ENCODE results near the gene TRIP4.

DNA sequence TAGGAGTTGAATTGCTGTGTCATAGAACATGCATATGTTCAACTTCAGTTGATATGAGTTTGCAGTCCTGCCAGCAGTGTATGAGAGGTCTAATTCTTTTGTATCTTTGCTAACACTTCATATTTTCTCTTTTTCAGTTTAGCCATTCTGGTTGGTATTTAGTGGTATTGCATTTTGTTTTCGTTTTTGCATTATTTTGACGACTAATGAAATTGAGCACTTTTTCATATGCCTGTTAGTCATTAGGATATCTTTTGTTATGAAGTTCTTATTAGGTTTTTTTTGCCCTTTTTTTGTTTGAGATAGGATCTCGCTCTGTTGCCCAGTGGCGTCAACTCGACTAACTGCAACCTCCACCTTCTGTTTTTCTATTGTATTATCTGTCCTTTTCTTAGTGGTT is 9.2 kb downstream of the TRIP4 start:
- TF ChIP-seq POLR2A (IDR thresholded peaks at IDR 0.05; ENCODE audit: low read length) (no peak), GATA1 (IDR thresholded peaks at IDR 0.05; ENCODE audit: low read depth, low read length) (no peak)
